ENCODE measurements around the gene KCTD7.

DNA sequence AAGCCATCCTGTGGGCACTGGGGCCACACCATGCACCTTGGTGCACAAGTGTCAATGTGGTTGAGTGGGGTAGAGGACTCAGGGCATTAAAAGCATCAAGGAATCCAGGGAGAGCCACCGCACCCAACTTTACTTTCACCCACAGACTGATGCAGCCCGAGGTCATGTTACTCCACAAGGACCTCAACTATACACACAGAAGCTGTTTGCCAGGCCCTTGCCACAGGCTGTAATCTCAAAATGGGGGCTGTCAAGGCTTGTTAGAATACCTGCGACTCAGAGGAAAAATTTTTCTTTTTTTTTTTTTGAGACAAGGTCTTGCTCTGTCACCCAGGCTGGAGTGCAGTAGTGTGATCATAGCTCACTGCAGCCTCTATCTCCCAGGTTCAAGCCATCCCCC lies 26.5 kb upstream of the KCTD7 start:
- TF ChIP-seq, protein P1, sequence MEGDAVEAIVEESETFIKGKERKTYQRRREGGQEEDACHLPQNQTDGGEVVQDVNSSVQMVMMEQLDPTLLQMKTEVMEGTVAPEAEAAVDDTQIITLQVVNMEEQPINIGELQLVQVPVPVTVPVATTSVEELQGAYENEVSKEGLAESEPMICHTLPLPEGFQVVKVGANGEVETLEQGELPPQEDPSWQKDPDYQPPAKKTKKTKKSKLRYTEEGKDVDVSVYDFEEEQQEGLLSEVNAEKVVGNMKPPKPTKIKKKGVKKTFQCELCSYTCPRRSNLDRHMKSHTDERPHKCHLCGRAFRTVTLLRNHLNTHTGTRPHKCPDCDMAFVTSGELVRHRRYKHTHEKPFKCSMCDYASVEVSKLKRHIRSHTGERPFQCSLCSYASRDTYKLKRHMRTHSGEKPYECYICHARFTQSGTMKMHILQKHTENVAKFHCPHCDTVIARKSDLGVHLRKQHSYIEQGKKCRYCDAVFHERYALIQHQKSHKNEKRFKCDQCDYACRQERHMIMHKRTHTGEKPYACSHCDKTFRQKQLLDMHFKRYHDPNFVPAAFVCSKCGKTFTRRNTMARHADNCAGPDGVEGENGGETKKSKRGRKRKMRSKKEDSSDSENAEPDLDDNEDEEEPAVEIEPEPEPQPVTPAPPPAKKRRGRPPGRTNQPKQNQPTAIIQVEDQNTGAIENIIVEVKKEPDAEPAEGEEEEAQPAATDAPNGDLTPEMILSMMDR (IDR thresholded peaks at IDR 0.05): no peak
- no peak for TF ChIP-seq POLR2AphosphoS5 (IDR thresholded peaks at IDR 0.05)

All from breast epithelium (tissue), 3 donors.